SK-N-MC (cell line): ENCODE results near the gene LRRN4.

ENCODE experiments used
- EZH2 ChIP-seq: fragments of 200-600 bp; sonication (generic); IDR thresholded peaks from one replicate; pipeline ENCODE4 v1.6.1; 2017; ENCODE audit warnings: antibody characterized with exemption
- FOXP2 ChIP-seq: optimal IDR thresholded peaks from 2 replicates; pipeline ENCODE3; 2011; ENCODE audit warnings: mild to moderate bottlenecking, moderate library complexity; ENCODE audit not compliant: insufficient read depth; ENCODE audit errors: extremely low read length, control extremely low read depth
- POLR2AphosphoS5 ChIP-seq: IDR thresholded peaks from 2 replicates; pipeline ENCODE4 v1.6.1; 2012; ENCODE audit warnings: mild to moderate bottlenecking, low read depth, low read length, borderline replicate concordance

DNA sequence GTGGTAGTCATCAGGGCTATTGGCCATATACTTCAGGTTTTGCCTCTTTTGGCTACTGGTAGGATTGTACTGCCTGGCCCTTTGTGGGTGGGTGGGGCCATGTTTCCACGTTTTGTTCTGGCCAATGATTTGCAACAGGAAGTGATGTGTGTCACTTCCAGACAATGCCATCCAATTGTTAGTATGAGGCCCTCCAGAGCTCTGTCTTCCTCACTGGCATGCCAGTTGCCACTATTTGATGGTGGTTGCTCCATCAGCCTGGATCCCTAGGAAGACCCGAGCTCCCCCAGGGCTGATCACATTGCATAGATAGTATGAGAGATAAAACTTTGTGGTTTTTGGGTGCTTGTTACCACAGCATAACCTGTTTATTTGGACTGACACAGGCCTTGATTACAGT, 7.7 kb upstream of the LRRN4 start:
- no peak for TF ChIP-seq EZH2
- no peak for TF ChIP-seq POLR2AphosphoS5
- no peak for TF ChIP-seq FOXP2
